Erythroblast (primary cell): ENCODE measurements around the gene MBLAC1.
"Not testable (repeated sequence)": the region's sequence is repeated elsewhere in the genome, so short reads cannot be mapped to it uniquely, and the experiment has no call there.

Source experiments
- DNase-seq, 2 experiments: peaks; one replicate each; lab custom pipeline; 2025; lab: John Stamatoyannopoulos, UW
- GATA1 ChIP-seq: IDR thresholded peaks from 2 replicates; pipeline ENCODE4 v1.6.1; 2011; ENCODE audit warnings: low read depth, mild to moderate bottlenecking, control low read depth, low read length, moderate library complexity
- POLR2A ChIP-seq: IDR thresholded peaks from 2 replicates; pipeline ENCODE4 v1.6.1; 2011; ENCODE audit warnings: mild to moderate bottlenecking, low read length

MBLAC1 gene

GRCh38 chr7:100120733-100121036, 6.1 kb upstream of the MBLAC1 start:
- DNase-seq = peak; percentile 57 to 83
- TF ChIP-seq POLR2A (no peak), GATA1 (no peak)

- DNase-seq = peak in 1 of 2 experiments; percentile 55
- TF ChIP-seq POLR2A = no peak
- no peak for TF ChIP-seq GATA1
Observed at GRCh38 chr7:100122067-100122466, 4.7 kb upstream of the MBLAC1 start.

- TF ChIP-seq POLR2A (no peak), GATA1 (no peak)
Observed at GRCh38 chr7:100122568-100122967, 4.2 kb upstream of the MBLAC1 start.

GRCh38 chr7:100124301-100125230, 2.2 kb upstream of the MBLAC1 start:
- no peak for TF ChIP-seq POLR2A
- TF ChIP-seq GATA1 = no peak
- peak in 1 of 2 experiments; percentile 58 for DNase-seq

More at GRCh38 chr7:100122568-100122967, 4.2 kb upstream of the MBLAC1 start:
- DNase-seq = peak; percentile 91 to 92

GRCh38 chr7:100126239-100126930, 382 bp upstream of the MBLAC1 start:
- no peak for DNase-seq

GRCh38 chr7:100127866-100128636, 1.3 kb downstream of the MBLAC1 start:
- DNase-seq = peak; percentile 64 to 65

More at GRCh38 chr7:100126239-100126930, 382 bp upstream of the MBLAC1 start:
- TF ChIP-seq POLR2A (peak; percentile 79), GATA1 (no peak)

GRCh38 chr7:100128637-100128963, 1.8 kb downstream of the MBLAC1 start:
- DNase-seq = peak in 1 of 2 experiments; percentile 40
- TF ChIP-seq POLR2A (no peak), GATA1 (no peak)

More at GRCh38 chr7:100127866-100128636, 1.3 kb downstream of the MBLAC1 start:
- peak; percentile 29 for TF ChIP-seq POLR2A
- no peak for TF ChIP-seq GATA1

GRCh38 chr7:100130220-100130607, 3.4 kb downstream of the MBLAC1 start:
- DNase-seq = not testable (repeated sequence)

- TF ChIP-seq POLR2A (no peak), GATA1 (no peak)
- DNase-seq = peak; percentile 70 to 85
Observed at GRCh38 chr7:100130608-100131453, 4.1 kb downstream of the MBLAC1 start.

- TF ChIP-seq POLR2A = no peak
- DNase-seq = no peak
Observed at GRCh38 chr7:100132126-100132525, 5.4 kb downstream of the MBLAC1 start.

- peak; percentile 63 to 81 for DNase-seq
- no peak for TF ChIP-seq POLR2A
- TF ChIP-seq GATA1 = no peak
Observed at GRCh38 chr7:100132697-100133151, 6.0 kb downstream of the MBLAC1 start.

- DNase-seq = no peak
- no peak for TF ChIP-seq POLR2A
- TF ChIP-seq GATA1 = no peak
Observed at GRCh38 chr7:100137851-100138760, 11.3 kb downstream of the MBLAC1 start.
